ENCODE data around the gene SLC22A23.

SLC22A23 gene

DNA sequence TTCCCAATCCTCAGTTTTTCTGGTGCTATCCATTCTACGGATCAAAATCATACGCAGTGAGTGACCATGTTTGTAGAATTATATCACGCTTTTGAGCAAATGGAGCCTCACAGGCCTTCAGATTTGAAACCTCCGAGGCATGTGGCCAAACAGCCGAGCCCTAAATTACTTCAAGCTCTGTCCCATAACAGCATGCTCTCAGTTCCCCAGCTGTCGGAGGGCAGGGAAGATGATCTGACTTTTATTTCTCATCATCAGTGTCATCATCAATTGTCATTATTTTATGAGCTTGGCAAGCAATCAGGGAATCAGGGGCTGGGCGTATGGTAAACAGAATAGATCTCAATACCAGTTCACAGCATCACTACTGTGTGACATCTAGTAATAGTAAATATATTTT is 124.9 kb downstream of the SLC22A23 start:
- DNase-seq (ENCODE audit: low spot score), result no peak

DNA sequence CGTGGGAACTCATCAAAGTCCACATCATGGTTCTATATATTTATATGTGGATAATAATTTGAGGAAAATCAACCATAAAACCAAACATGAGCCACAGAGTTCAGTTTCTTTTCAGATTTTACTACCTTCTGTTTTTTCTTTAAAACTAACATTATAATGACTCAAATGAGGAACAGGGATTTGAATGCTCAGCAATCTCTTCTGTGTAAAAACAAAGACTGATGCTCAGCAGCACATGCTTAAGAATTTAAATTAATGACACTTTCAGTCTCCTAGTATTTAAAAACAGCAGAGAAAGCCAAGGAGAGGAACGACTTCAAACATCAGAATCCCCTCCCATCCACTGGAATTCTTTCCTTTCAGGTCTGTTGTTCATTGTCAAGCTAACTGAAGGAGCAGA is 125.4 kb downstream of the SLC22A23 start:
- DNase-seq (ENCODE audit: low spot score), result no peak

DNA sequence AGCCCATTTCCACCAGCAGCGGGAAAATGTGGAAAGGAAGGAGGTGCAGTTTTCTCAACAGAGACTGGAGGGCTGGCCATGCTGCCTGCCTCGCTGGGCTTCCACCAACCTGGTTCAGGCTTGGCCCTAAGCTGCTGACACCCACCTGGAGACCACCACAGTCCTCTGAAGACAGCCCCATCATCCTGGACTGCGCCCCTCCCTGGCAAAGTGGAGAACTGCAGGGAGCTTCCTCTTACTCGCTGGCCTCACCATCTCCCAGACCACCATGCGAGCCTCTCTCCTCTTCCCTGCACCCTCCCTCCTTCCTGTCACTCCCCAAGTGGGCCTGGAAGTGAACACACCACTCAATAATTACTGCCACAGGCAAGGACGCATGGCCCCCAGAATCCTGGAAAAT is 126.7 kb downstream of the SLC22A23 start:
- DNase-seq (ENCODE audit: low spot score), result no peak

DNA sequence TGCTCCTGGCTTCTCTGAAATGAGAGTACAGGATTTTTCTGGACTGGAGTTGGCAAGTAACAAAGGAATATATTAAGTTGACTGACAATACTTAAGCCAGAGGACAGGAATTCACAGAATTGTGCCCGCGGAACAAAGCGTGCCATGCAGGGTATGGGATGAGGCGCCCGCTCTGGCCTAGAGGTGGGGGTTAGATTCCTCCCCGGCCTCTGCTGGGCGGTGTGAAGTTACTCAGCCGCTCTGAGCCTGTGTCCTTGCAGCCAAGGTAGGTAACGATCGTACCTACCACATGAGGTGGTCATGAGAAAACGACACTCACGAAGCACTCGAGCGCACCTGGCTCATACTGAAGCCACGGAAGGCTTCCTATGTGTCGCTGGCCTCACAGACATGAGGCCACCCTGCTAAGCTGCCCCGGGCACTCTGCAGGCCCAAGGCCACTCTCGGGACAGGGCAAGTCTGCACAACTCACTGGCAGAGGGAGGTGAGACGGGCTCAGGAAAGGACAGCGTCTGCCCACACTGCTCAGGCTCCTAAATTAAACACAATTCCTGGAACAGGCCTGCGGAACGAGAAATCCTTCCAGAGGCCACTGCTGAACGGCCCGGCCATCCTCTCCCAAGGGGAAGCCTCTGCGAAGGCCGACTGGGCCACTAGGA is 127.3 kb downstream of the SLC22A23 start:
- DNase-seq (ENCODE audit: low spot score), result no peak

DNA sequence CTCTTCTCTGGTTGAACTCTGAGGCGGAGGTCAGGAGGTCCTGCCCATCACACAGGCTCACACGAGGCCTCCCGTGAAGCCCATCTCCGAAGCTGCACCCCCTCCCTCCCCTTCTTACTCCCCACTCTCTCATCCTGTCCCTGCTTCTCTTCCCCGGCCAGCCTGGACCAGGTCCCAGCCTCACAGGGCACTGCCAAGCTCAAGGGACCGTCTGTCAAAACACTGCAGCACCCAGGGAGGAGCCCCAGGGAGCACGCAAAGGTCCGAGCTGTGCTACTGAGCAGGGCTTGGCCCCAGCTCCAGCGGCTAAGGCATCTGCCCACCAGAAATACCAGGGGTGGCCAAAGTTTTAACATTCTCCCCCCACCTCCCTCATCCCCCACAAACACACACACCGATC is 128.1 kb downstream of the SLC22A23 start:
- no peak for DNase-seq (ENCODE audit: low spot score)

DNA sequence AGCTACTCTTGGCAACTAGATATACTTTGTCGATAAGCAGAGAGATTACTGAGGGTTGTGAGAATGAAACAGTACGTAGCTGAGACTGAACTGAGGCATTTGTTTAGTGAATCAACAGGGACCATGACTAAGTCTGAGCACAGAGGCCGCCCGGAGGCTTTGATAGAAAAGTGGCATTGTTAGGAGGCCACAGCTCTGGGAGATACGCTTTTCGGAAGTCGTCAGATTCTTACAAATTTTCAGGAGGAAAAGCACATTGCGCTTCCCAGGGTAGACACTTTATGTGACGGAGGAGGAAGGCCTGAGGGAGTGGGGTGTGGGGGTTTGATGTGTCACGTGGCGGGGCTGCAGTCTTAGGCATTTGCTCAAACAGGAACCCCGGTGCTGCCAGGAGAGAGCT is 128.7 kb downstream of the SLC22A23 start:
- DNase-seq (ENCODE audit: low spot score), result peak; percentile 76

DNA sequence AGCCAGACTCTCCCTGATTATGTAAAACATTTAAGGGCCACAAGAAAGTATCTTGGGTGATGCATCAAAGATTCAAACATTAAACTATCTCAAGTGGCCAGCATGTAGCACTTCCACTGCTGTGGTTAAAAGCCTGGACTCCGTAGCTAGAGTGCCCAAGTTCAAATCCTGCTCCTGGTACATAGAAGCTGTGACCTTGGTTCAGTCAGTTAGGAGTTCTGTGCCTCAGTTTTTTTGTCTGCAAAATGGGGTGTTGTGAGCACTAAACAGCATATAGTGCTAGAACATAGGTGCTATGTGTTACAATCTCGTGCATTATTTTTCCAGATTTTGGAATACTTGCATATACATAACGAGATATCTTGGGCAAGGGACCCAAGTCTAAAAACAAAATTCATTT is 129.4 kb downstream of the SLC22A23 start:
- no peak for DNase-seq (ENCODE audit: low spot score)

DNA sequence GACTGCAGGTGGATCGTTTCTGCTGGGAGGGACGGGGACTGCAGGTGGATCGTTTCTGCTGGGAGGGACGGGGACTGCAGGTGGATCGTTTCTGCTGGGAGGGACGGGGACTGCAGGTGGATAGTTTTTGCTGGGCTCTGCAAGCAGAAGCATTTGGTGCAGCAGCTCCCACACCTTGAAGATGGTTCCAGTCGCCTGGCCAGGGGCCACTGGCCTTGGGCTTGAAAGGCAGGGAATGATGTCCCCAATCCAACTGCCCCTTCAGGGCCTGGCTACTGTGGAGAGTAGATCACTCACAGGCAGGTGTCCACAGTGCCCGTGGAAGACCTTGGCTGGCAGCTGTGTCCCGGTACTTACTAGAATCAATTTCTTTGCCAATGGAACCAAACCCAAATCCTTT is 129.9 kb downstream of the SLC22A23 start:
- no peak for DNase-seq (ENCODE audit: low spot score)

DNA sequence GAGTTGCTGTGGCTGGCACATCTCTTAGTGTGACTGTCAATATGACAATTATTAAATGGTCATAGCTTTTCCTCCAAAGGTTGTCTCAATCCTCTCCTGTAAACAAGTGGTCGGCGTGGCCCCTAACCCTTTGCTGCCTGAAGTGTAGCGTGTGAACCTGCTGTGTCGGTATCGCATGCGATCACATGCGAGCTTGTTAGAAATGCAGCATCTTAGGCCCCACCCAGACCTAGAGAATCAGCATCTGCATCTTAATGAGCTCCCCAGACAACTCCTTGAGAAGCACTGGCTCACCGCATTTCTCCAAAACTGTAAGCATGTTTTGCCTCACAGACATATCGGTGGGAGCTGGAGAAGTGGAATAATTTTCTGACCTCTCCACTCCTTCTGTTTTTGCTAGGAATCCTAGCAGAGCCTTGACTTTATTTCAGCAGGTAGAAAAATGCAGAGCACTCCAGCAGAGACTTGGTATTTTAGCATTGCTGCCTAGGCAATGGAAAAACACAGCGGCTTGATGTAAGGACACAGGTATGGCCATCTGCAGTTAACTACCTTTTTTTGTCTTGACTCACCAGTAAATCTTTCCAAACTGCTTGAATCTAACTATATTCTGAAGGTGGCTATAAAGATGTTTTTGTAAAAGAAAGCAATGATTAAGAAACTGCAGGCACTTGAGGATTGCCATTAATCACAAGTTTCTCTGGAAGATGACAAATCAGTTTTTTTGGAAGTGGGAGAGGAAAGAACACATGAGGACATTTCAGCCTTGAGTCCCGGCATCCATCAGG is 130.5 kb downstream of the SLC22A23 start:
- DNase-seq (ENCODE audit: low spot score), result no peak

DNA sequence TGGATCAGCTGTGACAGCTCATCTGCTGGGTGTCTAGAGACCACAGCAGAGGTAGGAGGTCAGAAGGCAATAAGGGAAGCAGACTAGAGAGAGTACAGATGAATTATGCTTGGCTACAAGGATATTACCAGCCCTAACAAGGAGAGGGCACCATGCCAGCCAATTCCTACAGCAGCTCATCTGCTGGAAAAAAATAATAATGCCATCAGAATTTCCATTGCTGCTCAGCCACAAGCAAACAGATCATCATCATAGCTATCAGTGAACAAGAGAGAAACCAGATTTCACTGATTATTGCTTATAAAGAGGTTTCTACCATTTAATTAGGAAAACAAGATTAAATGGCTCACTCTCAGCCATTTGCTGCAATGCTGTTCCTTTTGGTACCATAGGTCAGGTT is 131.6 kb downstream of the SLC22A23 start:
- no peak for DNase-seq (ENCODE audit: low spot score)

DNA sequence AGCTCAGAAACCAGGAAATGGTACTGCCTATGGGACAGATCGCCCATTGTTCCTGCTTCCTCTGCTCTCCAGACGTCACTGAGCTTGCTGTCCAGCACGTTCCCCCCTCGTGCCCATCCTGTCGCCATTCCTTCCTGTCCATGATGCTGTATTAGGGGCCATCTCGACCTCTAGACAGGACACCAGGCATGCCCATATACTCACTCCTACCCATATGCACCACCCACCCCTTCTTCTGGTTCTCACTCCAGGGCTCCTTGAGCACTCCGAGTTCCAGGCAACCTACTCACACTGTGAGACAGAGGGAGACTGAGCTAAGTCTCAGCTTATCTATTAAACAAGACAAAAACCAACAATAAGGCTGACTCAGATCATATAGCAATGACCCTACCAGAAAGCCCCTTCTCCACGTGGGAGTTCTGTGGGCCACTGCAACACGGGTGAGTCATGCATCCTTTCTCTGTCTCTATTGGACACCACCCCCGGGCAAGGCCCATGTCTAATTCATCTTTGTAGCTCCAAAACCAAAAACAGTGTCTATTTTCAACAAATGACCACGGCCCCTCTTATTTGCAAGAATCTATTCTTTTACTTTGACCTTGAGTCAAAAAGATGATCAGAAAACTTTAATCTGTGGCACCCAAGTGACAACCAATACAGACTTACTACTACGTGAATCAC is 132.4 kb downstream of the SLC22A23 start:
- DNase-seq (ENCODE audit: low spot score), result peak; percentile 88

DNA sequence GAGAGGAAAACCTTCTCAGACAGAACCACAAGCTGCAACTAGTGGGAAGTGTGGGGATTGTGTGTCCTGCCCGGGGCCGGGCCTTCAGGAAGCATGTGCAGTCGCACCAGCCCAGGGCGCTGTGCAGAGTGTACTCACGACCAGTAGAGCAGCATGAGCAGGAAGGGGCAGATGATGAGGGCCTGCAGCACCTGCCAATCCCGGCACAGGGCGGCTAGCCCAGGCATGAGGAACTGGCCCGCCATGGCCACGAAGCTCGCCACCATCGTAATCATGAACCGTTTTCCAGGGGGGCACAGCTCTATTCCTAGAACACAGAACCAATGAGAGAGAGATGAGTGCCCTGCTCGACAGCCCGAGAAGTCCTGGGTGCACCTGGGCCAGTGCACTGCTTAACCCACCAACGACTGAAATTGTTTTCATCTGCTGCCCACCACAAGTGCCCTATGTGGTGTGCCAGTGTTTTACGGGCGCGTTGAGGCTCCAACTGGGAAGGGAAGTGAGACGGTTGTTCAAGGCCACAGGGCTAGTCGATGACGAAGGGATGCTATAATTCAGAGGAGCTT is 133.1 kb downstream of the SLC22A23 start:
- DNase-seq (ENCODE audit: low spot score), result no peak

DNA sequence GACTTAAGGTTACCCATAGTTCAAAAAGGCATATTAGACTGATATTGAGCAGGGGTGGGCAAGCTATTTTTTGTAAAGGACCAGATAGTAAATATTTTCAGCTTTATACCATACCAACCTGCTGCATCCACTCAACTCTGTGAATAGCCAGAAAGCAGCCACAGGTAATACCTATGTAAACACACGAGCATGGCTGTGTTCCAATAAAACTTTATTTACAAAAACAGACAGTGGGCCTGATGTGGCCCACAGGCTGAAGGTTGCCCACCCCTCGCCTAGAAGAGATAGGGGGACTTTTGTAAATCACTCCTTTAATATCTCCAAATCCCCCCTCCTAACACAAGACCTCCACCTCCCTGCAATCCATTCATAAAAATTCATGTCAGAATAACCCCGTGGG is 133.7 kb downstream of the SLC22A23 start:
- no peak for DNase-seq (ENCODE audit: low spot score)

DNA sequence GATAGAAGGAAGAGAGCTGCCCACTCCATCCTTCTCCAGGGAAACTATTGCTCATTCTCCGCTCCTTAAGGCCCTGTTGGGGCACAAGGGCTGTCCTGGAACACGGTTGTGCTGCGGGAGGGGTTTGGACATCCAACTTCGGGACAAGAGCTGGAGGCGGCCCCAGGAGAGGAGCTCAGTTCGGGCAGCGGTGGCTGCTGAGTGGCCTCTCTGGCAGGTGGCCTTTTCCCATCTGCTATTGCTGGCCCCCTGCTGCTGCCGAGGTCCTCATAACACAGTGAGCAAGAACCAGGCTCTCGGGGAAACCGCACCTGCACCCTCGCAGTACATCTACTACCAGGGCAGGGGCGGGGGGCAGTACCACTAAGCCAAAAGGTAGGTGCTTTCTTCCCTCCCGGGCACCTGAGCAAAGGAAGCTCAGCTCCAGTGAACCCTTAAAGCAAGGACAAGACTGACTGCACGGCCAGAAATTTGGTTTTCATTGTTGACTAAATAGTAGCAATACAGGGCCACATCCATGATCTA is 134.4 kb downstream of the SLC22A23 start:
- no peak for DNase-seq (ENCODE audit: low spot score)

DNA sequence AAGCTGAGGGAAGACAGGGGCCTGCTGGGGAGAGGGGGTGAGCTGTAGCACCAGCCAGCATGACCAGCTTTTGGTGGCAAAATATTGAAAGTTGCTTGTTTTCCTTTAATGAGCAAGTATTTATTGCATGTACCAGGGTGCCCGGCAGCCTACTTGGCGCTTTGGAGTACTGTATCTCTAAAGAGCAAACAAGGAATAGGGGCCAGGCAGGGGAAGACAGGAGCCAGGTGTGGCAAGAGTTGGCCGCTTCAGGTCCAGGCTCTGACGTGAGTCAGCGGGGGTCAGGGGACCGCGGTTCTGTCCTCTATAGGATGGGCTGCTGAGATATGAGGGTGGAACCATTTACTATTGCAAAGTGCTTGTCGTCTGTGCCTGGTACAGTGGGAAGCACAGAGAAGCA is 135.0 kb downstream of the SLC22A23 start:
- DNase-seq (ENCODE audit: low spot score), result no peak

DNA sequence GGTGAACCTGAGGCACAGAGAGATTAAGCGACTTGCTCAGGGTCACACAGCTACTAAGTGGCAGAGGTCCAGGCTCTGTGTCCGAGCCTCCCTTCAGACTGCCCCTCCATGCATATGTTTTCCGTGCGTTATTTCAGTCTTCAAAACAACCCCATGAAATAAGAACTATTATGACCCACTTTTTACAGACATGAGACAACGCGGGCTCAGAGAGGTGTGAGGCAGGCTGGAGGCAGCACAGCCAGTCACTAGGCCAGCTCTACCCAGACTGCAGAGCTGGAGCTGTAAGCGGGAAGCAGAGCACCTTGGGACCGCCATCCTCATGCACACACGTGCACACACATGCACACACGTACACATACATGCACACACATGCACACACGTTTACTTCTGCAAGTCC is 135.8 kb downstream of the SLC22A23 start:
- DNase-seq (ENCODE audit: low spot score), result no peak

DNA sequence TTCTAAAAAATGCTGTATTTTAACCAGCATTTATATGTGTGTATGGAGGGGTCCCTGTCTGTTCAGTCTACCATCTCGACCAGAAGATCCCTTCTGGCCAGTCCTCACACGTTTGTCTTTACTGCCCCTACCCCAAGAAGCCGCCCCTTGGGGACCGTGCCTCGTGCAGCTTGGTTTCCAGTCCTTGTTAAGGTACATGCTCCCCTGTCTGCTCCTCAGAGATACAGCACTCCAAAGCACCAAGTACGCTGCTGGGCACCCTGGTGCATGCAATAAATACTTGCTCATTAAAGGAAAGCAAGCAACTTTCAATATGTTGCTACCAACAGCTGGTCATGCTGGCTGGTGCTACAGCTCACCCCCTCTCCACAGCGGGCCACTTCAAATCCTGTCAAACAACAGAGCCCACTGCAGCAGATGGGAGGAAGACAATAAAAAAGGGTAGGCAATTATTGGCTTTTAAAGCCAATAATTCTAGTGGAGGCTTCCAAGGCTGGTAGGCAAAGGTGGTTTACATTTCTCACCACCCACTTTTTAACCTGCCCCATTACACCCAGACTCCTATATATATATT is 136.5 kb downstream of the SLC22A23 start:
- DNase-seq (ENCODE audit: low spot score), result no peak

DNA sequence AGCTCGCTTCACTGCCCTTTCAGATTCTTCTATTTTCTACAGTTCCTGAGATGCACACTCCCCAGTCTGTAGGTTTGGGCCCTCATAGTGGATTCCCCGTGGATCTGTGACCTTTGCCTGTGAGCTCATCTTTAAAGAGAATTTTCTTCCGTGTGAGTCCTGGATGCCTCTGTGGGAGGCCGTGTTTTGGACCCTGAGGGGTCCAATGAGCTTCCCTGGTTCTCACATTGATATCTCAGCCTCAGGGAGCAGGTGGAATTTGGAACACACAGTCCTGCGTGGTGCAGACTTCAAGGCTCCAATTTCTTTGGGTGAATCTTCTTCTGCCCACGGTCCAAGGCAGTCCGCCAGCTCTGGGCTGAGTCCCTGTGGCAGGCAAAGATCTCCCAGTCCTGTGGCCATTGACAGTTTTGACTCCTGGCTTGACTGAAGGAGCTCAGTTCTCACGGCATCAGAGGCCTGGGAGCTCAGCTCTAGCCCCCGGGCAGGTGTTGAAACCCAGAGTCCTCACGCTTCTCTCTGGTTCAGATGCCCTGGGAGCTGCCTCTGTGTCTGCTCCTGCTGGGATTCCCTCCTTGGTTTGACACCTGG is 137.1 kb downstream of the SLC22A23 start:
- no peak for DNase-seq (ENCODE audit: low spot score)

DNA sequence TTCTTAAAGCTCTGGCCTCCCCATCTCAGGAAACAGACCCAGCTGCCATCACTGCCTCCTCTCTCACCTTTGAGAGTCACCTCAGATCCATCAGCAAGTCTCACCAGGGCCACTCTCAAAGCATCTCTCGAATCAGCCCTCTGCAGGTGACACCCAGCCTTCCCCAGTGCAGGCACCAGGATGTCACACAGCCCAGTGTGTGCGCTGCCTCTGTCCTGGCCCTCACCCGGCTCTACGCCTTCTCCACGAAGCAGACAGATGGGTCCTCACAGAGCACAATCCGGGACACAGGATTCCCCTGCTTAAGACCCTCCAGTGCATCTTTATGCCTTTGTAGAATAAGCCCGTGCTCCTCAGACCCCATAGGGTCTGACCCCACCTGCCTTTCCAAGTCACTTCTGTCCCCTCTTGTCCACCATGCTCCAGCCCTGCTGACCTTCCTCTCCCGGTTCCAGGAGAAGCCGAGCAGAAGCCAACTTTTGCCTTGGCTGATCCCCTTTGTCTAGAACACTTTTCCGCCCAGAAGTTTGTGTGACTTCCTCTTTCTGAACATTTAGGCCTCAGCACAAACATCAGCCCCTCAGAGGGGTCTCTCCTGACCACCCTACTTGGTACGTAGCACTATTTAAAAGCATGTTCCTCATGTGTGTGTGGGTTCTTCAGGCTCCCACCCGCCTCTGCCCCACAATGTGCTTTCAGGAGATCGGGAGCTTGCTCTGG is 137.9 kb downstream of the SLC22A23 start:
- no peak for DNase-seq (ENCODE audit: low spot score)

DNA sequence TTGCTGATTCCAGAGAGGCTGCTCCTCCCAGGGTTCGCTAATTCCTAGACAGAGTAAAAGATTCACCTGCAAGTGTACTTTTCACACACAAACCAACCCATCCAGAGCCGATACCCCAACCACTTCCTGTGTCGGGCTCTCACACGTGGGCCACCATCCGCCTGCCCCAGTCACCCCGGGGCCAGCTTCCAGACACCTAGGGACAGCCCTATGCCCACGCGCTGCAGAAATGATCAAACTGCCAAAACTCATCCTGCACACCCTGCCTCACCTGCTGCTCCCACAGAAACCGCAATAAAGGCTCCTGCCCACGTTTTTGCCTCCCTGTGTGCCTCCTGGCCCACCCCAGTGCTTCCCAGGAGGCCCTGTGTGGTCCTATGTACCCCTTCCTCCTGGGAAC is 138.6 kb downstream of the SLC22A23 start:
- no peak for DNase-seq (ENCODE audit: low spot score)

DNA sequence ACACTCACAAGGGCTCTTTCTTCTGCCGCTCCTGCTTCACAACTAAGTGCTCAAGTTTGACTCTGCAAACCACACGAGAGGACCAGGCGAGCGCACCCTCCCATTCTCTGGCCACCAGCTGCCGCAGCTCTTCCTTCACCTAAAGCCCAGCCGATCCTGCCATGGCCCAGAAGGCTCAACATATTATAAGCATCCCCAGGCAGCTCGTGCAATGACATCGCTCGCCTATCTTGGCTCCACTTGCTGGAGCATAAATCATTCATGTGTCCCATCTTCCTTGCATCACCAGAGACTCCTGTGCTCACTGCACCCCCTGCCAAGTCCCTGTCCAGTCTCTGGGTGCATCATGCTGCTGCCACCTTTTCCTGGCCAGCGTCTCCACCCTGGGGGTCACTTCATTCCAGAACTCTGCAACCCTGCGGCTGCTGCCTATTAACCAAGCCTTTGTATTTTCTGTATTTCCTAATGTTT is 139.1 kb downstream of the SLC22A23 start:
- DNase-seq (ENCODE audit: low spot score), result no peak
